ENCODE data around the gene LDLRAP1. TPM values are rescaled to one million over a fixed set of nuclear protein-coding genes. Genes with fewer than 3 reads are reported as not detected.

LDLRAP1 gene
- total RNA-seq, 4 donors from 2014 or later, result 12.6 to 21.2 (median 16.3) TPM

- H3K9me3 ChIP-seq, result no peaks in the 10 kb centered on the region
- TF ChIP-seq POLR2AphosphoS5 (IDR thresholded peaks at IDR 0.05), result peak in 1 of 2 donors; percentile 16
- no peak for TF ChIP-seq EP300 (IDR thresholded peaks at IDR 0.05)
- no peaks in the 10 kb centered on the region for H3K27me3 ChIP-seq
- WGBS, result 70% methylated on average over 9 of the region's 14 CpGs
- peak overlapping the region; percentile 90 to 93 (median 92) for H3K27ac ChIP-seq (replicated peaks in 1 of 4)
- peaks cover 46 to 83% (median 70%) of the 10 kb centered on the region in 4 donors for H3K4me1 ChIP-seq
- intact Hi-C loops (cut with DNase I), result no loop called here
- peaks cover 0 to 43% (median 32%) of the 10 kb centered on the region in 4 donors for H3K36me3 ChIP-seq
- no peak overlapping the region for H3K4me3 ChIP-seq
- no peak for DNase-seq (ENCODE audit: extremely low spot score)
Measured at GRCh38 chr1:25564777-25565574, 21.6 kb downstream of the LDLRAP1 start.

GRCh38 chr1:25565626-25566025 lies 22.2 kb downstream of the LDLRAP1 start:
- H3K36me3 ChIP-seq, result peaks cover 0 to 37% (median 27%) of the 10 kb centered on the region in 4 donors
- TF ChIP-seq POLR2A (IDR thresholded peaks at IDR 0.05; ENCODE audit: low read depth), result no peak
- no peak for TF ChIP-seq POLR2AphosphoS5 (IDR thresholded peaks at IDR 0.05)
- no peak for TF ChIP-seq EP300 (IDR thresholded peaks at IDR 0.05)
- no peak for TF ChIP-seq CTCF (IDR thresholded peaks at IDR 0.05)
- WGBS, result 80% methylated on average over 8 of the region's 8 CpGs
- H3K4me1 ChIP-seq, result peaks cover 46 to 76% (median 69%) of the 10 kb centered on the region in 4 donors
- H3K4me3 ChIP-seq, result no peak overlapping the region
- H3K27me3 ChIP-seq, result no peaks in the 10 kb centered on the region
- no peak for DNase-seq (ENCODE audit: extremely low spot score)
- intact Hi-C loops (cut with DNase I), result no loop called here
- no peaks in the 10 kb centered on the region for H3K9me3 ChIP-seq
- peak overlapping the region; percentile 90 to 93 (median 92) for H3K27ac ChIP-seq (replicated peaks in 1 of 4)

- Histone ChIP-seq H3K4me3 (peak overlapping the region in 3 of 4 donors; percentile 22 to 34 (median 25)), H3K9me3 (no peaks in the 10 kb centered on the region), H3K4me1 (peaks cover 40 to 72% (median 66%) of the 10 kb centered on the region in 4 donors), H3K27me3 (no peaks in the 10 kb centered on the region), H3K36me3 (peaks cover 0 to 37% (median 25%) of the 10 kb centered on the region in 4 donors), H3K27ac (replicated peaks in 1 of 4) (peak overlapping the region; percentile 90 to 93 (median 92))
- intact Hi-C loops (cut with DNase I), result no loop called here
- TF ChIP-seq CTCF (IDR thresholded peaks at IDR 0.05) (no peak), EP300 (IDR thresholded peaks at IDR 0.05) (no peak), POLR2AphosphoS5 (IDR thresholded peaks at IDR 0.05) (no peak), POLR2A (IDR thresholded peaks at IDR 0.05; ENCODE audit: low read depth) (no peak)
- no peak for DNase-seq (ENCODE audit: extremely low spot score)
- WGBS, result 46% methylated on average over 9 of the region's 9 CpGs
Measured at GRCh38 chr1:25566176-25566729, 22.8 kb downstream of the LDLRAP1 start.

GRCh38 chr1:25566730-25567341 lies 23.4 kb downstream of the LDLRAP1 start:
- intact Hi-C loops (cut with DNase I), result no loop called here
- no peaks in the 10 kb centered on the region for H3K27me3 ChIP-seq
- peaks cover 35 to 66% (median 62%) of the 10 kb centered on the region in 4 donors for H3K4me1 ChIP-seq
- WGBS, result 30% methylated on average over 17 of the region's 21 CpGs
- no peaks in the 10 kb centered on the region for H3K9me3 ChIP-seq
- H3K27ac ChIP-seq (replicated peaks in 1 of 4), result peak overlapping the region; percentile 90 to 93 (median 92)
- TF ChIP-seq POLR2A (IDR thresholded peaks at IDR 0.05; ENCODE audit: low read depth) (no peak), EP300 (IDR thresholded peaks at IDR 0.05) (no peak), POLR2AphosphoS5 (IDR thresholded peaks at IDR 0.05) (peak; percentile 68 to 82), CTCF (IDR thresholded peaks at IDR 0.05) (peak in 1 of 3 experiments; percentile 13)
- DNase-seq (ENCODE audit: extremely low spot score), result no peak
- peak overlapping the region in 3 of 4 donors; percentile 22 to 34 (median 25) for H3K4me3 ChIP-seq
- H3K36me3 ChIP-seq, result peaks cover 0 to 37% (median 25%) of the 10 kb centered on the region in 4 donors

GRCh38 chr1:25567710-25568089 lies 24.3 kb downstream of the LDLRAP1 start:
- H3K27ac ChIP-seq (replicated peaks in 1 of 4), result peak overlapping the region; percentile 90 to 93 (median 92)
- peaks cover 33 to 63% (median 57%) of the 10 kb centered on the region in 4 donors for H3K4me1 ChIP-seq
- H3K9me3 ChIP-seq, result no peaks in the 10 kb centered on the region
- H3K27me3 ChIP-seq, result no peaks in the 10 kb centered on the region
- WGBS, result 59% methylated on average over 10 of the region's 10 CpGs
- intact Hi-C loops (cut with DNase I), result no loop called here
- H3K4me3 ChIP-seq, result peak overlapping the region in 1 of 4 donors; percentile 13
- H3K36me3 ChIP-seq, result peaks cover 0 to 33% (median 20%) of the 10 kb centered on the region in 4 donors
- TF ChIP-seq CTCF (IDR thresholded peaks at IDR 0.05) (no peak), POLR2AphosphoS5 (IDR thresholded peaks at IDR 0.05) (no peak), EP300 (IDR thresholded peaks at IDR 0.05) (no peak), POLR2A (IDR thresholded peaks at IDR 0.05; ENCODE audit: low read depth) (no peak)
- no peak for DNase-seq (ENCODE audit: extremely low spot score)
